HG02588 (cell line): ENCODE results near the gene WARS2.

Source experiments
- ATAC-seq: cut with Tn5 transposase; IDR thresholded peaks from one replicate; pipeline ENCODE4 v1.9.1; 2021; ENCODE audit warnings: mild to moderate bottlenecking, moderate library complexity; ENCODE audit not compliant: unreplicated experiment

Gene WARS2

GRCh38 chr1:119001181-119002027 lies 139.0 kb downstream of the WARS2 start:
- no peak for ATAC-seq

GRCh38 chr1:119000371-119001180 lies 139.9 kb downstream of the WARS2 start:
- ATAC-seq = no peak

GRCh38 chr1:118999348-119000071 lies 140.9 kb downstream of the WARS2 start:
- no peak for ATAC-seq

GRCh38 chr1:118998171-118998570 lies 142.3 kb downstream of the WARS2 start:
- ATAC-seq = no peak

GRCh38 chr1:118997225-118997624 lies 143.2 kb downstream of the WARS2 start:
- no peak for ATAC-seq

GRCh38 chr1:118995312-118996016 lies 145.0 kb downstream of the WARS2 start:
- no peak for ATAC-seq

GRCh38 chr1:118993700-118994026 lies 146.8 kb downstream of the WARS2 start:
- ATAC-seq = no peak

- no peak for ATAC-seq
These were observed 147.4 kb downstream of the WARS2 start for GRCh38 chr1:118992868-118993699.

- no peak for ATAC-seq
These were observed 148.1 kb downstream of the WARS2 start for GRCh38 chr1:118992237-118992825.

- no peak for ATAC-seq
These were observed 149.0 kb downstream of the WARS2 start for GRCh38 chr1:118991448-118991847.

- no peak for ATAC-seq
These were observed 149.8 kb downstream of the WARS2 start for GRCh38 chr1:118990513-118991152.

GRCh38 chr1:118989878-118990378 lies 150.5 kb downstream of the WARS2 start:
- no peak for ATAC-seq

- no peak for ATAC-seq
These were observed 151.2 kb downstream of the WARS2 start for GRCh38 chr1:118989006-118989815.

GRCh38 chr1:118988186-118989005 lies 152.1 kb downstream of the WARS2 start, which contains the start of gene TBX15:
Gene TBX15 (minus strand): TSS chr1:118988343. CDS start chr1:118987795, 548 bp downstream.
- ATAC-seq = no peak

- no peak for ATAC-seq
These were observed 152.8 kb downstream of the WARS2 start for GRCh38 chr1:118987468-118988185.
